Activated CD4-positive, alpha-beta T cell treated with anti-CD3 and anti-CD28 coated beads for 36 hours (primary cell): ENCODE measurements around the gene AKAP8L. TPM values are rescaled to one million over a fixed set of nuclear protein-coding genes. Genes with fewer than 3 reads are reported as not detected.

Experiments used
- ATAC-seq: fragments of 200-7000 bp; cut with Tn5 transposase; one replicate; pipeline ENCODE4 v1.10.0; 2021; ENCODE audit warnings: mild to moderate bottlenecking, moderate library complexity
- CTCF ChIA-PET: fragments of 350-600 bp; sonication (Branson Sonifier 250); formaldehyde crosslinking; loops from one replicate; lab custom pipeline; 2021; ENCODE audit warnings: antibody characterized with exemption; lab: Charles Lee
- POLR2A ChIA-PET: fragments of 350-600 bp; sonication (Branson Sonifier 250); formaldehyde crosslinking; loops from one replicate; lab custom pipeline; 2021; ENCODE audit warnings: antibody characterized with exemption, inconsistent platforms; lab: Charles Lee
- DNase-seq: peaks from one replicate; pipeline ENCODE4 v3.0.0-alpha.2; 2020
- H3K27ac Mint-ChIP-seq: one replicate; pipeline ENCODE4 v1.8.0; 2021; ENCODE audit warnings: mixed read lengths
- H3K27me3 Mint-ChIP-seq: one replicate; pipeline ENCODE4 v1.8.0; 2021; ENCODE audit warnings: mixed read lengths
- H3K36me3 Mint-ChIP-seq: one replicate; pipeline ENCODE4 v1.8.0; 2021; ENCODE audit warnings: low read depth, mixed read lengths
- H3K4me1 Mint-ChIP-seq: one replicate; pipeline ENCODE4 v1.8.0; 2021; ENCODE audit warnings: mixed read lengths
- H3K4me3 Mint-ChIP-seq: one replicate; pipeline ENCODE4 v1.8.0; 2021; ENCODE audit warnings: mild to moderate bottlenecking, moderate library complexity, mixed read lengths
- H3K9me3 Mint-ChIP-seq: one replicate; pipeline ENCODE4 v1.8.0; 2021; ENCODE audit warnings: low read depth, mixed read lengths
- intact Hi-C, 2 experiments: fragments of 100-400 bp; cut with DNase I in 1 of 2; cut with micrococcal nuclease in 1 of 2; formaldehyde crosslinking; loops; one replicate each; pipeline versions ENCODE4 v1.14.2 to v1.15.1; 2022 to 2024; cut with DNase I, micrococcal nuclease
- total RNA-seq, 2 experiments: library from RNA; stranded (reverse); gene quantifications; one replicate each; pipeline ENCODE4 v1.2.3, GENCODE V29; 2021

The AKAP8L gene
- total RNA-seq, 2 experiments from 2014 or later, result 76.2 to 89.9 TPM

DNA sequence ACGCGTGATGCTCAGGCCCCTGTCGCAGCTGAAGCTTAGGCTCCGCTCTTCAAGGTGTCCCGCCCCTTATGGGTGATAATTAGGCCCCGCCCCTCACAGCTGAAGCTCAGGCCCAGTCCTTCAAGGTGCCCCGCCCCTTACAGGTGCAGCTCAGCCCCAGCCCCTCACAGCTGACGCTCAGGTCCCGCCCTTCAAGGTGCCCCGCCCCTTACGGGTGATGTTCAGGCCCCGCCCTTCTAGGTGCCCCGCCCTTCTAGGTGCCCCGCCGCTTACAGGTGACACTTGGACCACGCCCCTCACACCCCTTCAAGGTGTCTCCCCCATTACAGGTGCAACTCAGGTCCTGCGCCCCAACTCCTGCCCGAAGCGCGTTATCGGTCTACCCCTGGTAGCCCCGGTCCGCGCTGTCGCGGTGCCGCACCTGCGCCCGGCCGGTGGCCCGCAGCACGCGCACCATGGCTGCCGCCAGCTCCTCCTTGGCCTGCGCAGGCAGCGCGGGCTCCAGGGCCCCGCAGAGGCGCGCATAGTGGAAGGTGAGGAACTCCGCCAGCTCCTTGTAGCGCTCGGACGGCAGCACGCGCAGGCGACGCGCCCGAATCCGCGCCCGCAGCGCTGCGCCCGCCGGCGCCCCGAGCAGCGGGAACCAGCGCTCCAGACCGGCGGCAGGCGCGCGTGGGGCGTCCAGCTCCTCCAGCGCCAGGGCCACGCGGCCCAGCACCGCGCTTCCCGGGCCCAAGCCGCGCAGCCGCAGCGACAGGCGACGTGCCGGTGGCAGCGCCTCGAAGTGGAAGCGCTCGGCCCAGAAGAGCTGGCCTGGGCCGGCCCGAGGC lies 38.3 kb upstream of the AKAP8L start:
- ATAC-seq (peak; percentile 48), DNase-seq (peak; percentile 56)
- ChIA-PET CTCF (interaction anchor here (1.1 kb wide), 1 partner anchor 99 kb away, joined by 5 read pairs; no protein-coding TSS in a partner anchor), POLR2A (interaction anchor here (0.7 kb wide), 1 partner anchor 39 kb away, joined by 3 read pairs; the partner anchor contains the start of gene AKAP8L)
- no peaks in the 10 kb centered on the region for H3K27me3 Mint-ChIP-seq
- no peaks in the 10 kb centered on the region for H3K9me3 Mint-ChIP-seq
- H3K36me3 Mint-ChIP-seq, result peaks cover 68% of the 10 kb centered on the region
- intact Hi-C loops, result no loop called here
- no peak overlapping the region for H3K27ac Mint-ChIP-seq
- peaks cover 12% of the 10 kb centered on the region for H3K4me1 Mint-ChIP-seq
- H3K4me3 Mint-ChIP-seq, result no peak overlapping the region

DNA sequence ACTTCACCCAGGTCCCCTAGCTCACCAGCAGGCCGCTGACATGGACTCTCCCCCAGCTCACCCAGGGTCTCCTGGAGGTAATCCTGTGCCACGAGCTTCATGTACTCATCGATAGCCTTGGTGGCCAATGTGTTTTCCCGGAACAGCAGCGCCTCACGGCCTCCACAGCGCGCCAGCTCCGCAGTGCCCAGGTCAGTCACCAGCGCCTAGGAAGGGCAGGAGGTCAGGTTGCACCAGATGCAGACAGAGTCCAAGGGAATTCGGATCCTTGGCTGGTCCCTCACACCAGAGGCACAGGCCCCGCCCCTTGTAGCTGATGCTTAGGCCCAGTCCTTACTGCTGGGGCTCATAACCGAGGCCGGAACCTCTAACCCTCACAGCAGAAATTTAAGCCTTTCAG lies 37.7 kb upstream of the AKAP8L start:
- POLR2A ChIA-PET, result interaction anchor here (0.7 kb wide), 1 partner anchor 38 kb away, joined by 3 read pairs; the partner anchor contains the start of gene AKAP8L
- Mint-ChIP-seq H3K27ac (no peak overlapping the region), H3K4me3 (no peak overlapping the region), H3K27me3 (no peaks in the 10 kb centered on the region), H3K9me3 (no peaks in the 10 kb centered on the region), H3K4me1 (peaks cover 6% of the 10 kb centered on the region), H3K36me3 (peaks cover 66% of the 10 kb centered on the region)
- intact Hi-C loops, result no loop called here
- CTCF ChIA-PET, result interaction anchor here (1.1 kb wide), 1 partner anchor 99 kb away, joined by 5 read pairs; no protein-coding TSS in a partner anchor
- DNase-seq (no peak), ATAC-seq (no peak)

DNA sequence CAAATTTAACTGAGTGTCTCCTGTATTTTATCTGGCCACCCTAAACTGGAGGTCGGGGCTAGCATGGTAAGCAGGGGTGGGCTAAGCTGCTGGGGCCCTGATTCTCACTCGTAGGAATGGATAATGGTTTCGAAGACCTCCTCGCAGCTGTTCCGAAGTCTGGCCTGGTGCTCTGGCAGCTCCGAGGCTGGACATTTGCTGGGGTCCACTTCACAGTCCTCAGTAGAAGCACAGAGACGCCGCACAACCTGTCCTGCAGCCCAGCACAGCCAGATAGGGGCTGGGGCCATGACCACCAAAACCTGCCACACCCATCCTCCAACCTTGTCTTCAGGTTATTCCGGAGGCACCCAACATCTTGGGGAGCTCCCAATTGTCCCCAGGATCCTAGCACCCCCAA lies 37.2 kb upstream of the AKAP8L start:
- peaks cover 68% of the 10 kb centered on the region for H3K36me3 Mint-ChIP-seq
- H3K27ac Mint-ChIP-seq, result no peak overlapping the region
- DNase-seq (no peak), ATAC-seq (no peak)
- no peaks in the 10 kb centered on the region for H3K9me3 Mint-ChIP-seq
- H3K27me3 Mint-ChIP-seq, result no peaks in the 10 kb centered on the region
- intact Hi-C loops, result no loop called here
- ChIA-PET POLR2A (no interaction called here), CTCF (interaction anchor here (1.1 kb wide), 1 partner anchor 100 kb away, joined by 5 read pairs; no protein-coding TSS in a partner anchor)
- no peak overlapping the region for H3K4me3 Mint-ChIP-seq
- H3K4me1 Mint-ChIP-seq, result peaks cover 8% of the 10 kb centered on the region

DNA sequence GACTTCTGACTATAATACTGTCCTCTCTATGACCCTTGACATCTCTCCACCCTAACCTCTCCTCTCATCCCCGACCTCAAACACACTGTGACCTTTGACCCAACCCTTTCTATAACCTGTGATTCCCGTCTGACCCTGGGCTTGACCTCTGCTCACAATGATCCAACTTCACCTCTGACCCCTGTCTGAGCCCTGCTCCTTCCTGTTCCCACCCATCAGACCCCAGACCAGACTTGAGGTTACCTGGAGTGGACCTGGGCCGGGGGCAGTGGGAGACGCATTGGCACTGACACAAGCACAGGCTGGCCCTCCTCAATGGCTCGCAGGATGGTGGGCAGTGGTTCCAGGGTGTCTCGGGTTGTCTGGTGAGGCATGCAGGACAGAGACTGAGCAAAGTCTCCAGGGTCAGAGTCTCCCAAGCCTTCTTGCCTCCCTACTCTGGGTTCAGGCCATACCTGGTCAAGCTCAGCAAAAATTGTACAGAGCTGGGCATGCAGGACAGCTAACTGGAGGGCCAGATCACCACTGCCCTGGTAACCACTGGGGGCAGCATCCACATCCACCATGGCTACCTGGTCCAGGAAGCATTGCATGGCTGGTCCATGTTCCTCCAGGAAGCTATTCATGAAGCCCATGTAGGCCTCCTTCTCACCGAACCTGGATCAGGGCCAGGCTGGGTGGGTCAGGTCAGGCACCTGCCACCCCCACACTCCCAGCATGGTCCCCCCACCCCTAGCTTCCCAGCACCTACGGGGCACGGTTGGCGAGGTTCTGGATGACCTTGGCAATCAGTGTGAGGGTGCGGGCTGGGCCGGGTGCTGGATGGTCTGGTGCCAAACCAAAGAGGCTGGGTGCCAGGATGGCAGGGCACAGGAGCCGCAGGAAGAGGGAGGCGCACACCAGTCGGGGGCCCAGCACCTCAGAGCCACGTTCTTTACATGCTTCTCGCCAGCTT lies 35.4 kb upstream of the AKAP8L start:
- ATAC-seq, result no peak
- no peak for DNase-seq
- Mint-ChIP-seq H3K9me3 (no peaks in the 10 kb centered on the region), H3K4me1 (peaks cover 11% of the 10 kb centered on the region), H3K27me3 (no peaks in the 10 kb centered on the region), H3K36me3 (peaks cover 61% of the 10 kb centered on the region), H3K27ac (no peak overlapping the region), H3K4me3 (no peak overlapping the region)
- ChIA-PET CTCF (interaction anchor here (0.5 kb wide), 1 partner anchor 1047 kb away, joined by 3 read pairs; no protein-coding TSS in a partner anchor), POLR2A (interaction anchor here (0.6 to 1.0 kb wide), 3 partner anchors 9 to 654 kb away, joined by 3 to 4 read pairs (median 3); no protein-coding TSS in a partner anchor)
- intact Hi-C loops, result no loop called here

DNA sequence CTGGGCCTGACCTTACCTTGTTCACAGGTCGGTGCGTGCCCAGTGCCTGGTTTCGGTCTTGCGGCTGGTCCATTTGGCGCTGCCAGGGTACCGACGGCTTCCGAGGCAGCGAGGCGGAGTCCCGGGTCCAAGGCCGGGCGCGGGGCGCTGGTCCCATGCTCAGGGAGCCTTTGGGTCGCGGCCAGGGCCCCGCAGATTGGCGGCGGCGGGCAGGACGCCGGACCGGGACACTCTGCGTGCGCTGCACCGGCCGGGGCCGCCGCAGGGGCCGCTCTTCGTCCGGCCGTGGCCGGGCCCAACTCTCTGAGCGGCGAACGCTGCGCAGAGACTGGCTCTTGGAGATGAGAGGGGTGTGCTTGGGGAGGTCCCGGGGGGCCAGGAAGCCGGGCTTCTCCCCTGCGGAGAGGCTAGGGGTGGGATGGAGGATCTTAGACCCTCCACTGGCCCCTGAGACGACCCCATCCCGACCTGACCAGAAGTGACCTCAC lies 34.3 kb upstream of the AKAP8L start:
- Mint-ChIP-seq H3K4me1 (peaks cover 17% of the 10 kb centered on the region), H3K9me3 (no peaks in the 10 kb centered on the region), H3K27ac (no peak overlapping the region), H3K36me3 (peaks cover 56% of the 10 kb centered on the region), H3K27me3 (no peaks in the 10 kb centered on the region), H3K4me3 (no peak overlapping the region)
- intact Hi-C loops, result no loop called here
- DNase-seq (no peak), ATAC-seq (no peak)
- POLR2A ChIA-PET, result interaction anchor here (0.6 to 1.0 kb wide), 2 partner anchors 10 to 103 kb away, joined by 3 to 4 read pairs; no protein-coding TSS in a partner anchor
- CTCF ChIA-PET, result no interaction called here

DNA sequence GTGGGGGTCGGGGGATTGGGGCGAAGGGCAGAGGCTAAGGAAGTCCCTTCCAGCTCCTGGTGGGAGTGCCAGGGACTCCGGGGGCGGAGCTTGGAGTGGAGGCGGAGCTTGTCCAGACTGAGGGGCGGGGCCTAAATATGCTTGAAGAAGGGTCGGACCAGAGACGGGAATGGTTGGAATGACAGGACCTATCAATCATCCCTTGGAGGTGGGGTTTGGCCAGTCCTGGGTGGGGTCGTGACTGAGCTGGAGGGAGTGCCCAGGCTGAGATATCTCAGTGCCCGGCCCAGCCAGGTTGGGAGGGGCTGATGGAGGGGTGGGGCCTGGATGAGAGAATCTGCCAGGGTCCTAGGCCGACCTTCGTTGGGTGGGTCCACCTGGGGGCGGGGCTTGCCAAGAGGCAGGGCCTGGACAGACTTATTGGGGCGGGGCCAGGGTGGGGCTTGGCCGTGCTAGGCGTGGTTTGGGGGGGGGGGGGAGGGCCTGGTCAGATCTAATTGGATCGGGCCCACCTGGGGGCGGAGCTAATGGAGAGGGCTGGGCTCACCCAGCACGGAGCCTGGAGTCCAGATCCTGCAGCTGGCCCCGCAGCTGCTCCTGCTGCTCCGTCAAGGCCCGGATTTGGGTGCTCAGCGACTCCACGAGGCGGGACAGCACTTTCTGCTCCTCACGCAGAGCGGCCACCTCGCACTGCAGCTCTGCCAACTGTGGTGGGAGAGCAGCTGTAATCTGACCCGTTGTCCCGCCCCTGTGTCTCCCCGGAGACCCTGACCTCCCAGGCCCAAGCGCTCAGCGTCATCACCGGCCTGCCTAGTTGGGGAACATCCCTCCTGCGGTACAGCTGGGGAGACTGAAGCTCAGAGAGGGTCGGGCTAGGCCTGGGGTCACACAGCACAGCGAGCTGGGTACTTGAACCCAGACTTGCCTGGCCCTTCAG lies 33.6 kb upstream of the AKAP8L start:
- Mint-ChIP-seq H3K9me3 (no peaks in the 10 kb centered on the region), H3K4me3 (no peak overlapping the region), H3K27me3 (no peaks in the 10 kb centered on the region), H3K27ac (no peak overlapping the region), H3K4me1 (peaks cover 17% of the 10 kb centered on the region), H3K36me3 (peaks cover 51% of the 10 kb centered on the region)
- intact Hi-C loops, result no loop called here
- ChIA-PET POLR2A (interaction anchor here (0.5 to 0.7 kb wide), 2 partner anchors 8 to 11 kb away, joined by 3 to 5 read pairs; no protein-coding TSS in a partner anchor), CTCF (interaction anchor here (0.5 to 3.0 kb wide), 6 partner anchors 8 to 680 kb away, joined by 3 to 15 read pairs (median 3); partner anchors contain the start of gene AKAP8L)
- DNase-seq (peak; percentile 49), ATAC-seq (no peak)

DNA sequence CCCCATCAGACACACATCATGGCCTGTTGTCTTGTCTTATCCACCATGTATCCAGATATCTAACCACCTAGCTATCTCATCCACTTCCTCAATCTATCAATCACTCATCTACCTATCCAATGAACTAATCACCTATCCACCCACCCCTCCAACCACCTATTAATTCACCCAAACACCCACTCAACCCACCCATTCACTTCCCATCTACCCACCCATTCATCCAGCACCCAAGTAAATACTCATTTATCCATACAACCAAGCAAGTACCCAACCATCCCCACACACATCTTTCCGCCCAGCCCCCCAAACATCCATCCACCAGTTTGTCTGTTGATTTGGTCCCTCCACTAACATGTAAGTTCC lies 31.7 kb upstream of the AKAP8L start:
- peaks cover 40% of the 10 kb centered on the region for H3K36me3 Mint-ChIP-seq
- intact Hi-C loops, result loop anchor here (1.0 kb wide), 2 partner anchors 13 to 31 kb away; no protein-coding TSS in a partner anchor
- no peaks in the 10 kb centered on the region for H3K9me3 Mint-ChIP-seq
- POLR2A ChIA-PET, result no interaction called here
- no peak for DNase-seq
- H3K27me3 Mint-ChIP-seq, result no peaks in the 10 kb centered on the region
- peaks cover 17% of the 10 kb centered on the region for H3K4me1 Mint-ChIP-seq
- peak overlapping the region; percentile 48 for H3K4me3 Mint-ChIP-seq
- ATAC-seq, result no peak
- CTCF ChIA-PET, result interaction anchor here (0.8 to 3.0 kb wide), 4 partner anchors 10 to 105 kb away, joined by 3 to 15 read pairs (median 6); partner anchors contain the start of gene AKAP8L
- peak overlapping the region; percentile 79 for H3K27ac Mint-ChIP-seq

DNA sequence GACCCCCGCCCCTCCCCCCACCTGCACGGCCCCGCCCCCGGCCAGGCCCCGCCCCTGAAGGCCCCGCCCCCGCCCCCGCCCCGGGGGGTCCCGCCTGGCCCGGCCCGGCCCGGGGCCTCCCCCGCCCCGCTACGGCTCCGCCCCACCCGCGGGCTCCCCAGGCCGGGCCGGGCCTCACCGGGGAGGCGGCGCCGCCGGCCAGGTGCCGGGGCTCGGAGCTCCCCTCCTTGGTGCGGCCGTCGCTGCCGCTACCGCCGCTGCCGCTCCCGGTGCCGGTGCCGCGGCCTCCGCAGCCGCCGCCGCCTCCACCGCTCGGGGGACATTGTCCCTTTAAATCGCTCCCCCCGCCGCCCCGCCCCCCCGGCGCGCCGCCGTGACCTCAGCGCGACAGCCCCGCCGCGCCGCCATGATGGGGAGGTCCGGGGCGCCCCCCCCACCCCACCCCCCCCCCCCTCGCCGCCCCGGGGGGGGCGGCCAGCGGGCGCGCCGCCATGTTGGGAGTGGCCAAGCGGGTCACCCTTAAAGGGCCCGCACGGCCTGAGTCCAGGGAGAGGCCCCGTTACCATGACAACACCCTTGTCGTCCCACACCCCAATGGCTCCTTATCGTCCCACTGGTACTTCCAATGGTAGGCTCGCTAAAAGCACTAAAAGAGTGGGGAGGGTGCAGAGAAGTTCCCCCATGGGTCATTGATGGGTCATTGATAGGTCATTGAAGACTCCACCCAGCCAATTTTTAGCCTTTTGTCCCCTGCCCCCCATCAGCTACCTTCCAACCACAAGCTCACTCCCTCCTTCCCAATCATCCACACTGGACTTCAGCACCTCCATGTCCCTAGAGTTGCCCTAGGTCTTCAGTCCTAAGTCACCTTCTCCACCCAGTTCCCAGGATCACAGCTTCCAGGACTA lies 31.1 kb upstream of the AKAP8L start, which contains the start of gene WIZ:
Gene WIZ, minus strand, starts transcription at position 337 of the 908 bp plus-strand sequence. CDS start 1,649 bp downstream, outside the sequence.
- Mint-ChIP-seq H3K36me3 (peaks cover 35% of the 10 kb centered on the region), H3K4me3 (peak within 1 kb of the TSS; percentile 55), H3K4me1 (peaks cover 17% of the 10 kb centered on the region), H3K27me3 (no peaks in the 10 kb centered on the region), H3K9me3 (no peaks in the 10 kb centered on the region), H3K27ac (peak within 1 kb of the TSS; percentile 79)
- peak; percentile 68 for ATAC-seq
- intact Hi-C loops, result loop anchor here (1.0 kb wide), 3 partner anchors 13 to 31 kb away; no protein-coding TSS in a partner anchor
- CTCF ChIA-PET, result interaction anchor here (0.8 to 3.0 kb wide), 4 partner anchors 10 to 105 kb away, joined by 3 to 15 read pairs (median 6); partner anchors contain the start of gene AKAP8L
- POLR2A ChIA-PET, result interaction anchor here (0.5 kb wide), 1 partner anchor 13 kb away, joined by 5 read pairs; no protein-coding TSS in a partner anchor
- peak; percentile 90 for DNase-seq
